Measurements from ENCODE around the gene FOSL1.
"Not testable (repeated sequence)": the region's sequence is repeated elsewhere in the genome, so short reads cannot be mapped to it uniquely, and the experiment has no call there.

Gene FOSL1

DNA sequence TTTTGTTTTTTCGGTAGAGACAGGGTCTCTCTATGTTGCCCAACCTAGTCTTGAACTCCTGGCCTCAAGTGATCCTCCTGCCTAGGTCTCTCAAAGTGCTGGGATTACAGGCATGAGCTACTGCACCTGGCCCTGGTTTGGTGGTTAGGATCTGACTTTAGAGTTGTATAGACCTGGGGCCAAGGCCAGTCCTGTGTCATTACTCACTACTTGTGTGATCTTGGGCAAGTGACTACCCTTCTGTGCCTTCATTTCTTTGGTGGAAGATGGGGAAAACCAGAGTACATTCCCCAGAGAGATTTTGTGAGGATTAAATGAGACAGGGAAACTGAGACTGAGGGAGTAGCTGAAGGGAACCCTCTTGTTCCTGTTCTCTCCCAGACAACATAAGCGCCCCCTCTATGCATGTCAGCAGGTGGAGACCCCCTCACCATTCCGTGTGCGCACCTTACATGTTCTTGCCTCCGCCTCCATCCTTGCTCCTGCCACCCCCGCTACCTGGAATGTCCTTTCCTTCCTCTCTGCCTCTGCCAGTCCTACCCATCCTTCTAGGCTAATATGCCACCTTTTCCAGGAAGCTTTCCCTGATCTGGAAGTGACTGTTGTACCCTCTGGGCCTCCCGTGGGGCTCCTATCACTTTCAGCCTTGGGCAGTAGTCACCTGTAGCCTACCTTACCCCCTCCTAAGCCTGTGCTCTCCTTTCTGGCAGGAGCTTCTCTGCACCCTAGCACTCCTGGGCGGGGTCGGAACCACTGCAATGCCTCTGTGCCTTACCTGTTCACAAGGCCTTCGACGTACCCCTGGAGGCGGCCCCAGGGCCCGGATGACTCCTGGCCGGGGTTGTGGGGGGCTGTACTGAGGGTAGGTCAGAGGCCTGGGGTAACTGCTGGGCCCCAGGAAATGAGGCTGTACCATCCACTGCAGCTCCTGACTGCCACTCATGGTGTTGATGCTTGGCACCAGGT lies 3.9 kb downstream of the FOSL1 start:
- DNase-seq = no peak

DNA sequence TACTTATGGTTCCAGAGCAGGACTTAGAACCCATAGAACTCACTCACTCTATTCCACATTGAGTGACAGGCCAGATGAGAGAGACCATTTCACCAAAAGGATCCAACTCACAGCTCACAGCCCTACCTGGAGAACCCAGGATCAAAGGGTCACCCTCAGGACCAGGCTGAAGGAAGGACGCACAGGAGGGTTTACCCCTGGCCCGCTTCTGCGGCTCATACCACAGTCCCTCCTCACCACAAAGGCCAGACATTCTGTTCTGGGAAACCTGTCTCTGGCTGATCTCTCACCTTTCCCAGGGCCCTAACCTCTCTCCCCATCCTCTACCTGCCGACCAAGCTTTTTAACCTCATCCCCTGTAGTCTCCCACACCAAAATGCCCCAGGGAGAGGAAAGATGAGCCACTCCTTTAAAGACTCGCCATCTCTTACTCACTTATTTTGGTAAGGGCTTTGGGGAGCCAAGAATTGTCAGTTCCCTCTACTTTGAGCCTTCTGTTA lies 4.7 kb downstream of the FOSL1 start:
- DNase-seq = no peak

DNA sequence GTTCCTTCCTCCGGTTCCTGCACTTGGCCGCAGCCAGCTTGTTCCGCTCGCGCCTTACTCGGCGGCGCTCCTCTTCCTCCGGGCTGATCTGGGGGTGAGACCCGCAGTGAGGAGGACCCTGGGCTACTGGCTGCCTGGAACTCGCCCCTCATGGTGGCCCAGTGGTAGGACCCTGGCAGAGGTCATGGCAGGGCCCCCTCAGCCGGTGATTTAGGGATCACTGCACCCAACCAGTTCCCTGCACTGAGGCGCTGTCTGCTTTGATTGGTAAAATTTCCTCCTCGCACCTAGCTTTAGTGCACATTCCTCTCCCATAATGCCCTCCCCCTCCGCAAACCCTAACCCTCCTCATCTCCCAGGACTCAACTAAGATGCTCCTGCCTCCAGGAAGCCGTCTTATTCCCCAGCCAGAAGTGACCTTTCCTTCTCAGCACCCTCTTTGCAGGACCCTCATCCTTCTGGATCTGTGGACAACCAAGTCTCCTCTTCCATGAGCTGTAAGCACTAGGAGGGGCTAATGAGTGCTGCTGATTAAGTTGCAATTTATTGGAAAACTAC lies 6.1 kb downstream of the FOSL1 start:
- DNase-seq = no peak

GRCh38 chr11:65892661-65893317 lies 7.4 kb downstream of the FOSL1 start:
- no peak for DNase-seq

- DNase-seq = not testable (repeated sequence)
Observed at GRCh38 chr11:65892137-65892540, 8.0 kb downstream of the FOSL1 start.

- DNase-seq = peak; percentile 43
Observed at GRCh38 chr11:65891219-65892136, 8.7 kb downstream of the FOSL1 start.

GRCh38 chr11:65890324-65891218 lies 9.6 kb downstream of the FOSL1 start, which contains the start of gene CCDC85B:
CCDC85B (plus strand) TSS chr11:65890673; CDS start chr11:65890784, 111 bp downstream.
- peak; percentile 96 for DNase-seq

GRCh38 chr11:65888163-65888814 lies 11.9 kb downstream of the FOSL1 start, which contains the start of gene FIBP:
FIBP (minus strand) TSS chr11:65888471; CDS start chr11:65888418, 53 bp downstream.
- DNase-seq = peak; percentile 97

GRCh38 chr11:65887723-65888162 lies 12.4 kb downstream of the FOSL1 start:
- DNase-seq = no peak

DNA sequence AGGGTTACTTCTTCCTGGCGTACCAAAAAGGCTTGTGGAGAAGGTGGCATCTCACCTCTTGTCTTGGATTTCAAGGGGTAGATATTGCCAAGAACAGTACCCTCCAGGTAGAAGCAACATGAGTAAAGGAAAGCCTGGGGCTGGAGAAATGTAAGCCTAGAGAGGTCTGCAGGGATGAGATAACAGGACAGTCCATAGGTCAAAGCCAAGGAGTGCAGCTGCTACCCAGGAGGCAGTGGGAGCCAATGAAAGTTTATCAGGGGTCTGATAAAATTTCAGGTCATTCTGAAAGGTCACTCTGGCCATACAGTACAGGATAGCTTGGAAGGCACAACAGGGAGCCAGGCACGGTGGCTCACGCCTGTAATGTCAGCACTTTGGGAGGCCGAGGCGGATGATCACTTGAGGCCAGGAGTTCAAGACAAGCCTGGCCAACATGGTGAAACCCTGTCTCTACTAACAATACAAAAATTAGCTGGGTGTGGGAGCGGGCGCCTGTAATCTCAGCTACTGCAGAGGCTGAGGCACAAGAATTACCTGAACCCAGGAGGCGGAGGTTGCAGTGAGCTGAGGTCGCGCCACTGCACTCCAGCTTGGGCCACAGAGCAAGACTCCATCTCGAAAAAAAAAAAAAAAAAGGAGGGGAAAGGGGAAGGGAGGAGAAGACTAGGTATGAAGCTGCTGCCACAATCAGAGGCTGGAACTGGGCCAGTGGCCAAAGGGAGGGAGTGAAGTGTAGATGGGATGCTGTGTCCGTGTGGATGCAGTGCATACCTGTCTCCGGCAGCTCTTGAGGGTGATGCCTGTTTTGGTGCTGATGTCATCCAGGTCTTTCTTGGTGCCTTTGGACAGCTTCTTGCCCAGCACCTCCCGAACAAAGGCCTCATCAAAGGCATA lies 13.1 kb downstream of the FOSL1 start:
- DNase-seq = no peak

DNA sequence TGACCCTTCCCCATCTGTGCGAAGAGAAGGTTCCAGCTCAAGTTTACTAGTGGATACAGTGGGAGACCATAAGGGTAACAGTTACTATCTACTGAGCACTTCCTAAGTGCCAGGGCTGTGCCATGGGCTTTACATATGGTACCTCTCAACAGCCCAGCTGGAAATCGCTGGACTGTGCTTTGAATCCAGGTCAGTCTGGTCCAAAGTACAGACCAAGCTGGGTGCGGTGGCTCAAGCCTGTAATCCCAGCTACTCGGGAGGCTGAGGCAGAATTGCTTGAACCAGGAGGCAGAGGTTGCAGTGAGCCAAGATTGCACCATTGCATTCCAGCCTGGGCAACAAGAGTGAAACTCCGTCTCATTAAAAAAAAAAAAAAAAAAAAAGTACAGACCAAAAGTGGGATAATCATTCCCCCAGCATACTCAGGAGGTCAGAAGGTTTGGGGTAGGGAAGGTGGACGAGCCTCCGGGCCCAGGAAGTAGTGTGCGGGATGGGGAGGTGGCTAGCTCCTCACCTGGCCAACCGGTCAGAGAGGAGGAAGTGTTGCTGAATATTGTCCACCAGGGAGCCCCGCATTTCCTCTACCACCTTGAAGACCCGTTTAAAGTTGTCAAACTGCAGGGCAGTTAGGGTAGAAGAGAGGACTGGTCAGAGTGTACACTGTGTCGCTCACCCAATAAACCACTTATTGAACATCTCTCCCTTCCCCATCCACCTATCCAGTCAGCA lies 14.2 kb downstream of the FOSL1 start:
- no peak for DNase-seq

- DNase-seq = no peak
Observed at GRCh38 chr11:65885231-65885630, 15.0 kb downstream of the FOSL1 start.

DNA sequence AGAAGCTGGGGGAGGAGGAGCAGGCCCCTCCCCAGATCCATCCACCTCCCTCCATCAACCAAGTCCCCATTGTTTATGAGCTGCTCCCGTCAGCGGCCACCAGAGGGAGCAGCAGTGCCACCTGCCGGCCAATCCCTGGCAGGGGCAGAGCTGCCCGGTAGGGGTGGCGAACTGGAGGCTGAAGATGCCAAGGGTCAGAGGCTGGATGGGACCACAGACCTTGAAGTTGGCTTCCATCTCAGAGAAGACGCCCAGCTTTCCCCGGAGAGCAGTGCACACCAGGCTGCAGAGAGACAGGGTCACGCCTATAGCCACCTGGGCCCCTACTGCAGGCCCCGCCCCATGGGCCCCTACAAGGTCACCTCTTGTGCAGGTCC lies 15.5 kb downstream of the FOSL1 start:
- DNase-seq = peak; percentile 67

- DNase-seq = no peak
Observed at GRCh38 chr11:65883786-65884715, 16.1 kb downstream of the FOSL1 start.

- DNase-seq = no peak
Observed at GRCh38 chr11:65883058-65883761, 17.0 kb downstream of the FOSL1 start.
